Subcutaneous adipose tissue (tissue), 4 donors: ENCODE results near the gene CACUL1. TPM values are rescaled to one million over a fixed set of nuclear protein-coding genes. Genes with fewer than 3 reads are reported as not detected.

Source experiments
- total RNA-seq, 4 donors: library from RNA; depleted of rRNA; stranded (reverse); fragments of >200 nt; gene quantifications; one replicate each; pipeline ENCODE4 v1.1.0, GENCODE V29; 2016
- TF ChIP-seq, protein P1 (sequence below): fragments of 450-650 bp; IDR thresholded peaks from one replicate; pipeline ENCODE4 v1.5.1; 2016; ENCODE audit warnings: low read depth, mild to moderate bottlenecking, control low read depth, antibody characterized with exemption, moderate library complexity

CACUL1 gene
- total RNA-seq, 4 donors from 2014 or later = 37.9 to 51.5 (median 43.8) TPM

- TF ChIP-seq, protein P1, sequence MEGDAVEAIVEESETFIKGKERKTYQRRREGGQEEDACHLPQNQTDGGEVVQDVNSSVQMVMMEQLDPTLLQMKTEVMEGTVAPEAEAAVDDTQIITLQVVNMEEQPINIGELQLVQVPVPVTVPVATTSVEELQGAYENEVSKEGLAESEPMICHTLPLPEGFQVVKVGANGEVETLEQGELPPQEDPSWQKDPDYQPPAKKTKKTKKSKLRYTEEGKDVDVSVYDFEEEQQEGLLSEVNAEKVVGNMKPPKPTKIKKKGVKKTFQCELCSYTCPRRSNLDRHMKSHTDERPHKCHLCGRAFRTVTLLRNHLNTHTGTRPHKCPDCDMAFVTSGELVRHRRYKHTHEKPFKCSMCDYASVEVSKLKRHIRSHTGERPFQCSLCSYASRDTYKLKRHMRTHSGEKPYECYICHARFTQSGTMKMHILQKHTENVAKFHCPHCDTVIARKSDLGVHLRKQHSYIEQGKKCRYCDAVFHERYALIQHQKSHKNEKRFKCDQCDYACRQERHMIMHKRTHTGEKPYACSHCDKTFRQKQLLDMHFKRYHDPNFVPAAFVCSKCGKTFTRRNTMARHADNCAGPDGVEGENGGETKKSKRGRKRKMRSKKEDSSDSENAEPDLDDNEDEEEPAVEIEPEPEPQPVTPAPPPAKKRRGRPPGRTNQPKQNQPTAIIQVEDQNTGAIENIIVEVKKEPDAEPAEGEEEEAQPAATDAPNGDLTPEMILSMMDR = no peak
These were observed 116.1 kb downstream of the CACUL1 start for GRCh38 chr10:118638680-118639079.

DNA sequence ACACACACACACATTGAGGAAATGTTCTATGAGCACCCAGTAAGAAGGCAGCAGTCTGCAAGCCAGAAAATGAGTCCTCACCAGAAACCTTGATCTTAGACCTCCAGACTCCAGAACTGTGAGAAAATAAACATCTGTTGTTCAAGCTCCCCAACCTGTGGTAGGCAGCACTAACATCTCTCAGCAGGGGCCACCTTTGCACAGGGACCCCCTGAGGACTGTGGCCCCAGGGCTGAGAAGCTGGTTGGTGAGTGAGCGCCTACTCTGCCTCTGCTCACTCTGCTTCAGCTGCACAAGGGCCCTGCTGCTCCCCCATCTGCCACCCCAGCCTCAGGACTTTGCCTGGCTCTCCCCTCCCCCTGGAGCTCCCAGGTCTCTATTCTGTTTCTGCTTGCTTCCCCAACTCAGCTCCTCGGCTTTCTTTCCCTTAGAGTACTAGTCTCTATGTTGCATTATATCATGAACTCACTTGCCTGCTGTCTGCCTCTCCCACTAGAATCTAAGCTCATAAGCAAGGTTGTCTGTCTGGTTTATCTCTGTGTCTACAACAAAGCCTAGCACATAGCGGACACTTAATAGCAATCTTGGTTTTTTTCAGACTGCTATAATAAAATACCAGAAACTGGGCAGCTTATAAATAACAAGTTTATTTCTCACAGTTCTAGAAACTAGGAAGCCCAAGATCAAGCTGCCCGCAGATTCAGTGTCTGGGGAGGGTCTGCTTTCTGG lies 118.9 kb downstream of the CACUL1 start:
- TF ChIP-seq, protein P1 = no peak

GRCh38 chr10:118633786-118634185 lies 121.0 kb downstream of the CACUL1 start:
- TF ChIP-seq, protein P1 = no peak

DNA sequence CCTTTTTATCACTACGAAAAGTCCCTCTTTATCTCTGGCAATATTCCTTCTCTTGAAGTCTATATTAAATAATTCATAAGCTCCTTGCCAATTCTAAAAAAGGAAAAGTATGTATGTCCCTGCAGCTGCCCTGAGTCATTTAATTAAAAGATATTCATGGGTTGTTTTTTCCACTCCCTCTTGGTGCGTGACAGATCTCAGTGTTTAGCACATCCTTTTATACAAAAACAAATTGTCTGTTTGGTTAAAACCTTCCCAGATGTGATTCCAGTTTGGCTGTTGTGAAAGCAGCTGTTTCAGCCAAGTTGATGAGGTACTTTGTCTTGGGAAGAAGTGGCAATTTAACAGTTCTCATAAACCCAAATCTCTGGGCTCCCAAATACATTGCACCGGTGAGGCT lies 125.6 kb downstream of the CACUL1 start:
- TF ChIP-seq, protein P1 = no peak

GRCh38 chr10:118628397-118628796 lies 126.4 kb downstream of the CACUL1 start:
- TF ChIP-seq, protein P1 = no peak

GRCh38 chr10:118626953-118627352 lies 127.8 kb downstream of the CACUL1 start:
- TF ChIP-seq, protein P1 = no peak

Other genes with a start within 250 kb of the CACUL1 start
- not detected for gene PRLHR, start 159.3 kb downstream of the CACUL1 start, total RNA-seq